Measurements from ENCODE around the gene ANP32A. TPM values are rescaled to one million over a fixed set of nuclear protein-coding genes. Genes with fewer than 3 reads are reported as not detected.

ANP32A gene
- total RNA-seq, 1 donor from 2014 or later = 248 TPM

DNA sequence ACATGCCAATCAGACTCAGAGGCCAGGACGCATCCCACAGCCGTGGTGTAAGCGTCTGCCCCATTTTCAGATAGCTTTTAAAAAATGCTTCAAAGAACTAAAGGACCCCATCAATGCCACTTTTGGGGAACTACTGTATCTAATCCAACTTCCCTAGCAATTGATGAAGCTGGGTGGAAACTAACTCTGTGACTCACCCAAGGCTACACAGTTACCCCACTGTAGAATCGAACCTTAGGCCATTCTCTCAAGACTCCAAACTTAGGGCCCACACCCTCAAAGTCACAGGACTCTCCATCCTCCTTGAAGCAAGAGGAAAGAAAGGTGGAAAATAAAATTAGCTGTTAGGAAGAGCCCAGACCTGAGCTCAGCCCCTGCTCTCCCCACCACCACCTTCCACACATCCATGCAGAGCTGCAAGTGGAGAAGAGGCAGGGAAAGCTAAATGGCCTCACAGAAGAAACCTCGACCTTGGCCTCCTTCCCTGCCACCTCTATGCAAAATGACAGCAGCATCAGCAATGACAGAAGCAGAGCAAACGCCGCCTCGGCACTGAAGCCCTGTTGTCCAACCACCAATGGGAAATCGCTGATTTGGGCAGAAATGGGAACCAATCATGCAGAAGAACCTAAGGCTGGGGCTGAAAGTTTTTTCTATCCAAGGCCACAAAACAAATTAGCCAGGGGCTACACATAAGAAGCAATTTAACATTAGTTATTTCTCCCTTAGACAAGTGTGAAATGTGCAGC, 22.2 kb downstream of the ANP32A start:
- Mint-ChIP-seq H3K4me3 (ENCODE audit: unreplicated experiment) (peak overlapping the region; percentile 39), H3K4me1 (ENCODE audit: unreplicated experiment) (peaks cover 82% of the 10 kb centered on the region), H3K27ac (ENCODE audit: unreplicated experiment) (peak overlapping the region; percentile 45), H3K36me3 (ENCODE audit: low read depth, unreplicated experiment) (peaks cover 8% of the 10 kb centered on the region), H3K27me3 (ENCODE audit: unreplicated experiment) (peaks cover 10% of the 10 kb centered on the region), H3K9me3 (ENCODE audit: unreplicated experiment) (no peaks in the 10 kb centered on the region)
- TF ChIP-seq, protein P1, sequence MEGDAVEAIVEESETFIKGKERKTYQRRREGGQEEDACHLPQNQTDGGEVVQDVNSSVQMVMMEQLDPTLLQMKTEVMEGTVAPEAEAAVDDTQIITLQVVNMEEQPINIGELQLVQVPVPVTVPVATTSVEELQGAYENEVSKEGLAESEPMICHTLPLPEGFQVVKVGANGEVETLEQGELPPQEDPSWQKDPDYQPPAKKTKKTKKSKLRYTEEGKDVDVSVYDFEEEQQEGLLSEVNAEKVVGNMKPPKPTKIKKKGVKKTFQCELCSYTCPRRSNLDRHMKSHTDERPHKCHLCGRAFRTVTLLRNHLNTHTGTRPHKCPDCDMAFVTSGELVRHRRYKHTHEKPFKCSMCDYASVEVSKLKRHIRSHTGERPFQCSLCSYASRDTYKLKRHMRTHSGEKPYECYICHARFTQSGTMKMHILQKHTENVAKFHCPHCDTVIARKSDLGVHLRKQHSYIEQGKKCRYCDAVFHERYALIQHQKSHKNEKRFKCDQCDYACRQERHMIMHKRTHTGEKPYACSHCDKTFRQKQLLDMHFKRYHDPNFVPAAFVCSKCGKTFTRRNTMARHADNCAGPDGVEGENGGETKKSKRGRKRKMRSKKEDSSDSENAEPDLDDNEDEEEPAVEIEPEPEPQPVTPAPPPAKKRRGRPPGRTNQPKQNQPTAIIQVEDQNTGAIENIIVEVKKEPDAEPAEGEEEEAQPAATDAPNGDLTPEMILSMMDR (IDR thresholded peaks at IDR 0.05; ENCODE audit: unreplicated experiment) = no peak
- no peak for DNase-seq (ENCODE audit: low spot score)

DNA sequence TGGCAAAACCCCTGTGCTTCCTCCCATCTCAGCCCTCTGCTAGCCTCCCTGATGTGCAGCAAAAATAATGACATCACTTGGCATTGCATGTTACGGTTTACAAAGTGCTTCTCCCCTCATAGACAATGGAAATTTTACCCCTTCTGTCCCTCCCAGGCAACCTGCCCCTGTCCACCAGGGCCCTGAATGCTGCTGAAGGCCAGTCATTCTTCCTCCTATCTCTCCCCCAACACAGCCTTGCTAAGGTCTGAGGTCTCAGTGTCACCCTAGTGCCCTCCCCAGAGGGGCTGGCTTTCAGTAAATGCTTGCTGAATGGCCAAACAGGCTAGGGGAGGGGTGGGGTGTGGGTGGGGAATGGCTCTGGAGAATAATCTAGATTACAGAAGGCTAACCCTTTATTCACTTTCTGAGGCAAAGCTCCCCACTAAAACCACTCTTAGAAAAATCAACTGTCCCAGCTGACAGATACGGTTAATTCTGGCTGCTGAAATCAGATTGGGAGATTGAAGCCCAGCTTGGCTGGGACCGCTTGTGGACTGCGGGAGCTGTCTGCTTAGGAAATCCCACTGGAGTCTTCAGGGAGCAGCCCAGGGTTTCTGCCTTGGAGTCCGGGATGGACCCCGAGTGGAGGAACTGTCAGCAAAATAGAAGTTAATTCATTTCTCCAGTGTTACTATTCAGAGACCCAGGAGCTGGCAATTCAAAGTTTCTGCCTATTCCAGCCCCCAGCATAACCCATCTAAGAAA, 22.9 kb downstream of the ANP32A start:
- peak overlapping the region; percentile 62 for H3K4me3 Mint-ChIP-seq (ENCODE audit: unreplicated experiment)
- H3K4me1 Mint-ChIP-seq (ENCODE audit: unreplicated experiment) = peaks cover 90% of the 10 kb centered on the region
- H3K27ac Mint-ChIP-seq (ENCODE audit: unreplicated experiment) = peak overlapping the region; percentile 72
- no peak for DNase-seq (ENCODE audit: low spot score)
- H3K9me3 Mint-ChIP-seq (ENCODE audit: unreplicated experiment) = no peaks in the 10 kb centered on the region
- H3K27me3 Mint-ChIP-seq (ENCODE audit: unreplicated experiment) = peaks cover 10% of the 10 kb centered on the region
- peaks cover 15% of the 10 kb centered on the region for H3K36me3 Mint-ChIP-seq (ENCODE audit: low read depth, unreplicated experiment)
- TF ChIP-seq, protein P1 (IDR thresholded peaks at IDR 0.05; ENCODE audit: unreplicated experiment) = no peak

DNA sequence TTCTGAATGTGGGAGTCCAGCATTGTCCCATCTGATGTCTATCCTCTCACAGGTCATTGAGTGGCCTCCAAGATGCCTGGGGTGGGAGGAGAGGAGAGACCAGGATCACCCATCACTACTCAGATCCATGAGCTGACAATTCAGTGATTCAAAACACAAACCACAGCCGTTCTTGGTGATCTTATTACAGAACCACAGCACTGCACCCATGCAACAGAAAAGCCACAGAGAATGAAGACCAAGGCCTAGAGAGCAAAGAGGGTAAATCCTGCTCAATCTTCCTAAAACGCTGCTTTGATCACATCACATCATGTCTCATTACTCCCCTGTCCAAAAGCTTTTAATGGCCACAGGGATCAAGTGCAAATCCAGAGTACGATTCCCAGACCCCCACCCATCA, 23.5 kb downstream of the ANP32A start:
- peaks cover 15% of the 10 kb centered on the region for H3K36me3 Mint-ChIP-seq (ENCODE audit: low read depth, unreplicated experiment)
- DNase-seq (ENCODE audit: low spot score) = no peak
- H3K27ac Mint-ChIP-seq (ENCODE audit: unreplicated experiment) = peak overlapping the region; percentile 36
- H3K9me3 Mint-ChIP-seq (ENCODE audit: unreplicated experiment) = no peaks in the 10 kb centered on the region
- H3K4me1 Mint-ChIP-seq (ENCODE audit: unreplicated experiment) = peaks cover 93% of the 10 kb centered on the region
- TF ChIP-seq, protein P1 (IDR thresholded peaks at IDR 0.05; ENCODE audit: unreplicated experiment) = no peak
- H3K4me3 Mint-ChIP-seq (ENCODE audit: unreplicated experiment) = peak overlapping the region; percentile 62
- H3K27me3 Mint-ChIP-seq (ENCODE audit: unreplicated experiment) = peaks cover 10% of the 10 kb centered on the region

DNA sequence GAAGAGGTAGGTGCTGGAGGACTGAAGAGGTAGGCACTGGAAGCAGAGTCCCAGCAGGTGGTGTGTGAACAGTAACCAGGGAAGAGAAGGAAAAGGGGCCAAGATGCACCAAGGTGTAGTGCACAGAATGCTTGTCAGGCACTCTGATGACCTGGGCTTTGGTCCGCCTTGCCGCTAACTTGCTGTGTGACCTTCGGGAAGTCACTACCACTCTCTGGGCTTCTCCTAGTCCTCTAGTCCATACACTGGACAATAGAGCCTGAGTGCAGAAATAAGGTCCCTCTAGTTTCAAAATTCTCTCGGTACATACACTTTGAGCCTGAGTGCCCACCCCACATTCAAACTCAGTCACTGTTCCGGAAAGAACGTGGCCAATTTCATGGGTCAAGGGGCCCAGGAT, 24.1 kb downstream of the ANP32A start:
- no peaks in the 10 kb centered on the region for H3K9me3 Mint-ChIP-seq (ENCODE audit: unreplicated experiment)
- TF ChIP-seq, protein P1 (IDR thresholded peaks at IDR 0.05; ENCODE audit: unreplicated experiment) = no peak
- H3K27ac Mint-ChIP-seq (ENCODE audit: unreplicated experiment) = no peak overlapping the region
- H3K4me1 Mint-ChIP-seq (ENCODE audit: unreplicated experiment) = peaks cover 93% of the 10 kb centered on the region
- H3K27me3 Mint-ChIP-seq (ENCODE audit: unreplicated experiment) = peaks cover 8% of the 10 kb centered on the region
- no peak overlapping the region for H3K4me3 Mint-ChIP-seq (ENCODE audit: unreplicated experiment)
- H3K36me3 Mint-ChIP-seq (ENCODE audit: low read depth, unreplicated experiment) = peaks cover 15% of the 10 kb centered on the region
- no peak for DNase-seq (ENCODE audit: low spot score)

All from endothelial cell (in vitro differentiated cells).